B cell (primary cell): Measurements from ENCODE around the gene TRPV4. TPM values are rescaled to one million over a fixed set of nuclear protein-coding genes. Genes with fewer than 3 reads are reported as not detected.

Source experiments
- ATAC-seq: fragments of 200-7000 bp; cut with Tn5 transposase; one replicate; pipeline ENCODE4 v1.10.0; 2021; ENCODE audit warnings: low read depth, mild to moderate bottlenecking, moderate number of reproducible peaks, moderate library complexity
- CTCF ChIA-PET: fragments of 350-600 bp; sonication (Branson Sonifier 250); formaldehyde crosslinking; loops from one replicate; lab custom pipeline; 2021; ENCODE audit warnings: antibody characterized with exemption, inconsistent platforms; lab: Charles Lee
- POLR2A ChIA-PET: fragments of 350-600 bp; sonication (Branson Sonifier 250); formaldehyde crosslinking; loops from one replicate; lab custom pipeline; 2021; ENCODE audit warnings: antibody characterized with exemption; lab: Charles Lee
- DNase-seq: peaks from one replicate; pipeline ENCODE4 v3.0.0; 2013
- H2AFZ ChIP-seq: 2 replicates; pipeline ENCODE4 v1.6.1; 2012; ENCODE audit warnings: mild to moderate bottlenecking, low read depth, low read length; ENCODE audit not compliant: insufficient read depth, poor library complexity, severe bottlenecking
- H3K27ac ChIP-seq, 2 donors: 1 replicate in 1 of 2; 2 replicates in 1 of 2; pipeline ENCODE4 v1.5.1; 2012 to 2013; ENCODE audit warnings: low read length in 2 of 2, mild to moderate bottlenecking in 2 of 2, moderate library complexity in 1 of 2
- H3K27me3 ChIP-seq, 4 experiments: fragments of 200-600 bp in 1 of 4; sonication (generic) in 1 of 4; replicated peaks in 1 of 4; 1 replicate in 2 of 4; 2 replicates in 2 of 4; pipeline versions ENCODE4 v1.6.1 to v1.7.0; 2013 to 2016; ENCODE audit warnings: low read length in 3 of 4, mild to moderate bottlenecking in 2 of 4, mixed read lengths in 1 of 4, moderate library complexity in 1 of 4; ENCODE audit not compliant: insufficient read depth in 4 of 4, control insufficient read depth in 3 of 4; ENCODE audit errors: control extremely low read depth in 1 of 4
- H3K36me3 ChIP-seq, 2 experiments: replicated peaks in 1 of 2; 1 replicate in 1 of 2; 2 replicates in 1 of 2; pipeline versions ENCODE4 v1.6.1 to v1.7.1; 2013; ENCODE audit warnings: low read length in 1 of 2; ENCODE audit not compliant: insufficient read depth in 2 of 2, control insufficient read depth in 1 of 2; ENCODE audit errors: control extremely low read depth in 1 of 2, extremely low read depth in 1 of 2
- H3K4me1 ChIP-seq, 2 donors: fragments of 200-600 bp in 1 of 2; sonication (generic) in 1 of 2; 1 replicate in 1 of 2; 2 replicates in 1 of 2; pipeline versions ENCODE4 v1.5.1 to v1.6.1; 2013 to 2017; ENCODE audit warnings: low read length in 2 of 2; ENCODE audit not compliant: control insufficient read depth in 2 of 2, insufficient read depth in 2 of 2
- H3K4me2 ChIP-seq: replicated peaks from 2 replicates; pipeline ENCODE3; 2012; ENCODE audit warnings: mild to moderate bottlenecking, low read depth, low read length; ENCODE audit not compliant: poor library complexity, severe bottlenecking
- H3K4me3 ChIP-seq, 5 experiments: fragments of 200-600 bp in 1 of 5; sonication (generic) in 1 of 5; 1 replicate in 3 of 5; 2 replicates in 2 of 5; pipeline versions ENCODE4 v1.5.1 to v1.7.0; 2011 to 2016; ENCODE audit warnings: low read length in 4 of 5, mild to moderate bottlenecking in 4 of 5, low read depth in 2 of 5, control low read depth in 1 of 5, moderate library complexity in 1 of 5; ENCODE audit not compliant: insufficient read depth in 1 of 5; ENCODE audit errors: control extremely low read depth in 1 of 5, extremely low read depth in 1 of 5
- H3K79me2 ChIP-seq: fragments of 200-600 bp; sonication (generic); one replicate; pipeline ENCODE4 v1.6.0; 2016; ENCODE audit warnings: low read length; ENCODE audit not compliant: control insufficient read depth, insufficient read depth
- H3K9ac ChIP-seq: fragments of 200-600 bp; sonication (generic); 2 replicates; pipeline ENCODE4 v1.6.1; 2017; ENCODE audit warnings: mild to moderate bottlenecking, low read length, moderate library complexity
- H3K9me3 ChIP-seq, 3 donors: one replicate each; pipeline versions ENCODE4 v1.6.1 to v1.7.1; 2013; ENCODE audit warnings: low read length in 2 of 3; ENCODE audit not compliant: control insufficient read depth in 2 of 3, insufficient read depth in 1 of 3; ENCODE audit errors: control extremely low read depth in 1 of 3
- H4K20me1 ChIP-seq: 2 replicates; pipeline ENCODE4 v1.6.0; 2012; ENCODE audit warnings: mild to moderate bottlenecking, low read length; ENCODE audit not compliant: insufficient read depth, control insufficient read depth, poor library complexity, severe bottlenecking
- H3K27ac Mint-ChIP-seq: one replicate; pipeline ENCODE4 v1.8.0; 2021; ENCODE audit warnings: mixed read lengths
- H3K27me3 Mint-ChIP-seq: one replicate; pipeline ENCODE4 v1.8.0; 2021; ENCODE audit warnings: mixed read lengths
- H3K4me1 Mint-ChIP-seq: one replicate; pipeline ENCODE4 v1.8.0; 2021; ENCODE audit warnings: mixed read lengths
- H3K4me3 Mint-ChIP-seq: one replicate; pipeline ENCODE4 v1.8.0; 2021; ENCODE audit warnings: mixed read lengths
- H3K9me3 Mint-ChIP-seq: one replicate; pipeline ENCODE4 v1.8.0; 2022; ENCODE audit warnings: mixed read lengths; ENCODE audit not compliant: insufficient read depth
- CTCF ChIP-seq: fragments of 200-600 bp; IDR thresholded peaks from one replicate; pipeline ENCODE4 v1.8.0; 2022; ENCODE audit warnings: antibody characterized with exemption, mild to moderate bottlenecking
- EZH2 ChIP-seq: IDR thresholded peaks from 2 replicates; pipeline ENCODE4 v1.6.1; 2012; ENCODE audit warnings: borderline replicate concordance, low read depth, mild to moderate bottlenecking, moderate library complexity, low read length; ENCODE audit not compliant: insufficient read depth, poor library complexity, severe bottlenecking
- WGBS: methylation state at CpG from one replicate; pipeline ENCODE4 v1.1.5; 2013; ENCODE audit warnings: missing lambda C conversion rate; ENCODE audit not compliant: insufficient coverage; 5-methylcytosine and 5-hydroxymethylcytosine counted together
- intact Hi-C: fragments of 100-400 bp; cut with micrococcal nuclease; formaldehyde crosslinking; loops from one replicate; pipeline ENCODE4 v1.10.0; 2022
- polyA plus RNA-seq: library from polyadenylated mRNA; depleted of rRNA; stranded (reverse); fragments of >200 nt; gene quantifications from 2 replicates; pipeline ENCODE4 v1.2.3, GENCODE V29; 2012
- total RNA-seq, 2 donors: library from RNA; stranded (reverse); fragments of 120-200 nt in 1 of 2; gene quantifications; 1 replicate in 1 of 2; 2 replicates in 1 of 2; pipeline versions ENCODE4 v1.2.3 to v1.2.4, GENCODE V29; 2013 to 2022

Gene TRPV4
- total and polyA plus RNA-seq, 2 donors (not counting 1 experiment from before 2014, with no cell fraction given): not detected

- POLR2A ChIA-PET: interaction anchor here (0.6 kb wide), 1 partner anchor 170 kb away, joined by 6 read pairs; no protein-coding TSS in a partner anchor
- Histone ChIP-seq H3K4me2 (peak overlapping the region; percentile 41), H3K36me3 (peaks cover 5 to 14% of the 10 kb centered on the region in 2 experiments), H4K20me1 (peaks cover 24% of the 10 kb centered on the region), H2AFZ (no peak overlapping the region), H3K9me3 (no peaks in the 10 kb centered on the region), H3K4me1 (peaks cover 40 to 46% of the 10 kb centered on the region in 2 donors), H3K4me3 (no peak overlapping the region), H3K79me2 (peaks cover 86% of the 10 kb centered on the region), H3K9ac (peak overlapping the region; percentile 21), H3K27ac (peak overlapping the region; percentile 41 to 70), H3K27me3 (no peaks in the 10 kb centered on the region)
- Mint-ChIP-seq H3K27me3 (no peaks in the 10 kb centered on the region), H3K4me1 (peaks cover 62% of the 10 kb centered on the region), H3K4me3 (no peak overlapping the region), H3K27ac (peak overlapping the region; percentile 73), H3K9me3 (no peaks in the 10 kb centered on the region)
- intact Hi-C loops: no loop called here
- TF ChIP-seq EZH2 (no peak), CTCF (no peak)
- CTCF ChIA-PET: interaction anchor here (1.4 kb wide), 1 partner anchor 23 kb away, joined by 5 read pairs; no protein-coding TSS in a partner anchor
- DNase-seq (no peak), ATAC-seq (no peak)
Observed at GRCh38 chr12:109876406-109876805, 43.2 kb upstream of the TRPV4 start.

- H3K79me2 ChIP-seq: peaks cover 93% of the 10 kb centered on the region
- WGBS: no CpG with 5 or more reads among the region's 6 CpGs
- peak overlapping the region; percentile 41 to 70 for H3K27ac ChIP-seq
- Mint-ChIP-seq H3K9me3 (no peaks in the 10 kb centered on the region), H3K4me1 (peaks cover 55% of the 10 kb centered on the region), H3K27me3 (no peaks in the 10 kb centered on the region), H3K27ac (peak overlapping the region; percentile 73), H3K4me3 (peak overlapping the region; percentile 26)
- intact Hi-C loops: no loop called here
- peak overlapping the region; percentile 21 for H3K9ac ChIP-seq
- no peak overlapping the region for H2AFZ ChIP-seq
- peaks cover 24% of the 10 kb centered on the region for H4K20me1 ChIP-seq
- TF ChIP-seq CTCF (no peak), EZH2 (no peak)
- H3K9me3 ChIP-seq: no peaks in the 10 kb centered on the region
- H3K4me2 ChIP-seq: peak overlapping the region; percentile 41
- no peak for ATAC-seq
- H3K36me3 ChIP-seq: peaks cover 5 to 16% of the 10 kb centered on the region in 2 experiments
- ChIA-PET POLR2A (interaction anchor here (0.6 kb wide), 1 partner anchor 171 kb away, joined by 6 read pairs; no protein-coding TSS in a partner anchor), CTCF (interaction anchor here (1.4 kb wide), 1 partner anchor 22 kb away, joined by 5 read pairs; no protein-coding TSS in a partner anchor)
- H3K4me3 ChIP-seq: no peak overlapping the region
- H3K27me3 ChIP-seq: no peaks in the 10 kb centered on the region
- DNase-seq: peak; percentile 51
- peaks cover 34 to 42% of the 10 kb centered on the region in 2 donors for H3K4me1 ChIP-seq
Observed at GRCh38 chr12:109875572-109876131, 42.5 kb upstream of the TRPV4 start.
